Mesenchymal stem cell (in vitro differentiated cells and primary cell): ENCODE results near the gene LAIR1. TPM values are rescaled to one million over a fixed set of nuclear protein-coding genes. Genes with fewer than 3 reads are reported as not detected.

Source experiments
- DNase-seq: peaks from one replicate; pipeline ENCODE4 v3.0.0-alpha.2; 2013
- H2AFZ ChIP-seq: one replicate; pipeline ENCODE4 v1.6.1; 2013; ENCODE audit warnings: low read depth, mild to moderate bottlenecking, control low read depth, inconsistent platforms, low read length, moderate library complexity
- H2AK5ac ChIP-seq: 2 replicates; pipeline ENCODE4 v1.6.1; 2013; ENCODE audit warnings: low read length, moderate library complexity, mild to moderate bottlenecking, inconsistent platforms; ENCODE audit not compliant: severe bottlenecking
- H2BK120ac ChIP-seq: one replicate; pipeline ENCODE4 v1.6.1; 2013; ENCODE audit warnings: low read depth, mild to moderate bottlenecking, inconsistent platforms, low read length, moderate library complexity
- H2BK12ac ChIP-seq, 2 experiments: one replicate each; pipeline ENCODE4 v1.6.1; 2013; ENCODE audit warnings: inconsistent platforms in 2 of 2, low read length in 2 of 2, mild to moderate bottlenecking in 2 of 2, moderate library complexity in 2 of 2, control low read depth in 1 of 2
- H2BK15ac ChIP-seq: one replicate; pipeline ENCODE4 v1.6.1; 2013; ENCODE audit warnings: mild to moderate bottlenecking, low read depth, inconsistent platforms; ENCODE audit not compliant: poor library complexity, severe bottlenecking
- H2BK5ac ChIP-seq: 2 replicates; pipeline ENCODE4 v1.6.1; 2013; ENCODE audit warnings: low read depth, mild to moderate bottlenecking, low read length, control low read depth, inconsistent platforms; ENCODE audit not compliant: poor library complexity, severe bottlenecking
- H3K14ac ChIP-seq, 2 experiments: one replicate each; pipeline ENCODE4 v1.6.1; 2013; ENCODE audit warnings: inconsistent platforms in 2 of 2, low read length in 2 of 2, control low read depth in 1 of 2, mild to moderate bottlenecking in 1 of 2, moderate library complexity in 1 of 2
- H3K18ac ChIP-seq, 2 experiments: one replicate each; pipeline ENCODE4 v1.6.1; 2013; ENCODE audit warnings: inconsistent platforms in 2 of 2, low read length in 2 of 2, control low read depth in 1 of 2, low read depth in 1 of 2, mild to moderate bottlenecking in 1 of 2
- H3K23ac ChIP-seq, 2 experiments: one replicate each; pipeline ENCODE4 v1.6.1; 2013; ENCODE audit warnings: inconsistent platforms in 2 of 2, low read length in 2 of 2, mild to moderate bottlenecking in 2 of 2, moderate library complexity in 2 of 2, control low read depth in 1 of 2
- H3K27ac ChIP-seq: 2 replicates; pipeline ENCODE4 v1.5.1; 2013; ENCODE audit warnings: mild to moderate bottlenecking, moderate library complexity, low read length, control low read depth, inconsistent platforms; ENCODE audit not compliant: poor library complexity, severe bottlenecking
- H3K27me3 ChIP-seq, 2 experiments: 2 replicates each; pipeline versions ENCODE4 v1.6.1 to v1.7.0; 2013; ENCODE audit warnings: low read length in 2 of 2, mild to moderate bottlenecking in 2 of 2, moderate library complexity in 2 of 2, control low read depth in 1 of 2, inconsistent platforms in 1 of 2; ENCODE audit not compliant: control insufficient read depth in 1 of 2, insufficient read depth in 1 of 2
- H3K36me3 ChIP-seq, 2 experiments: 2 replicates each; pipeline versions ENCODE4 v1.6.1 to v1.7.0; 2013; ENCODE audit warnings: low read length in 2 of 2, control low read depth in 1 of 2, inconsistent platforms in 1 of 2, low read depth in 1 of 2, mild to moderate bottlenecking in 1 of 2; ENCODE audit not compliant: insufficient read depth in 2 of 2, control insufficient read depth in 1 of 2
- H3K4ac ChIP-seq, 2 experiments: one replicate each; pipeline ENCODE4 v1.6.1; 2013; ENCODE audit warnings: inconsistent platforms in 2 of 2, low read length in 2 of 2, mild to moderate bottlenecking in 2 of 2, moderate library complexity in 2 of 2, control low read depth in 1 of 2, low read depth in 1 of 2
- H3K4me1 ChIP-seq: 2 replicates; pipeline ENCODE4 v1.6.1; 2013; ENCODE audit warnings: low read depth, low read length, control low read depth; ENCODE audit not compliant: control insufficient read depth, insufficient read depth
- H3K4me2 ChIP-seq: 2 replicates; pipeline ENCODE4 v1.6.1; 2013; ENCODE audit warnings: low read length, mild to moderate bottlenecking, inconsistent platforms; ENCODE audit not compliant: poor library complexity, severe bottlenecking
- H3K4me3 ChIP-seq, 2 experiments: 2 replicates each; pipeline versions ENCODE4 v1.5.1 to v1.7.0; 2013; ENCODE audit warnings: low read length in 2 of 2, mild to moderate bottlenecking in 2 of 2, control low read depth in 1 of 2, low read depth in 1 of 2; ENCODE audit not compliant: insufficient read depth in 1 of 2
- H3K79me1 ChIP-seq: replicated peaks from 2 replicates; pipeline ENCODE4 v1.6.1; 2013; ENCODE audit warnings: mild to moderate bottlenecking, control low read depth, low read length, inconsistent platforms; ENCODE audit not compliant: poor library complexity, severe bottlenecking
- H3K9ac ChIP-seq: 2 replicates; pipeline ENCODE4 v1.7.0; 2013; ENCODE audit warnings: mild to moderate bottlenecking, low read length, moderate library complexity
- H3K9me3 ChIP-seq: 2 replicates; pipeline ENCODE4 v1.7.0; 2013; ENCODE audit warnings: mild to moderate bottlenecking, low read length; ENCODE audit not compliant: control insufficient read depth
- H4K8ac ChIP-seq: one replicate; pipeline ENCODE4 v1.6.1; 2013; ENCODE audit warnings: inconsistent platforms, mild to moderate bottlenecking, low read length, moderate library complexity
- H4K91ac ChIP-seq: one replicate; pipeline ENCODE4 v1.6.1; 2013; ENCODE audit warnings: mild to moderate bottlenecking, low read length, inconsistent platforms
- WGBS: methylation state at CpG from one replicate; pipeline ENCODE4 v1.1.7; 2013; ENCODE audit warnings: mixed read lengths; 5-methylcytosine and 5-hydroxymethylcytosine counted together
- polyA plus RNA-seq, 2 experiments: library from polyadenylated mRNA; stranded (reverse); fragments of 200-250 nt; gene quantifications; one replicate each; pipeline ENCODE4 v1.2.3, GENCODE V29; 2013

Gene LAIR1, protein sequence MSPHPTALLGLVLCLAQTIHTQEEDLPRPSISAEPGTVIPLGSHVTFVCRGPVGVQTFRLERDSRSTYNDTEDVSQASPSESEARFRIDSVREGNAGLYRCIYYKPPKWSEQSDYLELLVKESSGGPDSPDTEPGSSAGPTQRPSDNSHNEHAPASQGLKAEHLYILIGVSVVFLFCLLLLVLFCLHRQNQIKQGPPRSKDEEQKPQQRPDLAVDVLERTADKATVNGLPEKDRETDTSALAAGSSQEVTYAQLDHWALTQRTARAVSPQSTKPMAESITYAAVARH
- not detected for polyA plus RNA-seq (2013, experiment 1 of 2)
- not detected for polyA plus RNA-seq (2013, experiment 2 of 2)

- Histone ChIP-seq H4K91ac (no peak within 1 kb of the TSS), H2BK12ac (no peak within 1 kb of the TSS), H3K27me3 (peaks cover 0 to 4% of the 10 kb centered on the region in 2 experiments), H3K23ac (no peak within 1 kb of the TSS), H3K14ac (no peak within 1 kb of the TSS), H3K4me2 (no peak within 1 kb of the TSS), H2BK15ac (no peak within 1 kb of the TSS), H2BK5ac (no peak within 1 kb of the TSS), H2BK120ac (no peak within 1 kb of the TSS), H3K4ac (no peak within 1 kb of the TSS), H3K27ac (no peak within 1 kb of the TSS), H3K9me3 (no peaks in the 10 kb centered on the region), H2AK5ac (no peak within 1 kb of the TSS), H3K9ac (no peak within 1 kb of the TSS), H3K4me3 (no peak within 1 kb of the TSS), H3K36me3 (no peaks in the 10 kb centered on the region), H3K79me1 (no peaks in the 10 kb centered on the region), H3K18ac (no peak within 1 kb of the TSS), H2AFZ (no peak within 1 kb of the TSS), H3K4me1 (no peaks in the 10 kb centered on the region), H4K8ac (no peak within 1 kb of the TSS)
- no peak for DNase-seq
- 79% methylated on average over 13 of the region's 13 CpGs for WGBS
Observed at GRCh38 chr19:54364775-54365257, at the start of gene LAIR1. TSS of gene LAIR1 (minus strand) at chr19:54364931. CDS start at chr19:54364804, 127 bp downstream.

DNA sequence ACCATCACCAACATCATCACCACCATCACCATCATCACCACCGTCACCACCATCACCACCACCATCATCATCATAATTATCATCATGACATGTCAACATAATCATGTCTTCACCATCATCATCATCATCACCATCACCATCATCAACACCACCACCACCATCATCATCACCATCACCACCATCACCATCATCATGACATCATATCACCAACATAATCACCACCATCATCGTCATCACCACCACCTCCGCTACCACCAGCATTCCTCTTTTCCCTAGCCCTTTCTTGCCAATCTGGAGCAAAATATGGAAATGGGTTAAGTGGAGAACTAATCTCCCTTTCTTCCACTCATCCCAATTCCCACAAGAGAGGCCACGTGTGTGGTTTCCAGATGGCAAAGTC, 49.4 kb upstream of the LAIR1 start:
- Histone ChIP-seq H3K9ac (no peak overlapping the region), H2BK15ac (no peak overlapping the region), H3K36me3 (peaks cover 0 to 6% of the 10 kb centered on the region in 2 experiments), H4K91ac (no peak overlapping the region), H2BK12ac (no peak overlapping the region), H3K4me3 (no peak overlapping the region), H3K18ac (no peak overlapping the region), H3K14ac (no peak overlapping the region), H3K9me3 (no peaks in the 10 kb centered on the region), H3K79me1 (no peaks in the 10 kb centered on the region), H2BK5ac (no peak overlapping the region), H3K27me3 (peaks cover 41 to 47% of the 10 kb centered on the region in 2 experiments), H2BK120ac (no peak overlapping the region), H3K4me1 (peaks cover 4% of the 10 kb centered on the region), H3K27ac (no peak overlapping the region), H4K8ac (no peak overlapping the region), H3K4me2 (no peak overlapping the region), H3K4ac (no peak overlapping the region), H3K23ac (no peak overlapping the region), H2AFZ (no peak overlapping the region), H2AK5ac (no peak overlapping the region)
- WGBS = 85% methylated on average over 4 of the region's 4 CpGs
- DNase-seq = no peak

GRCh38 chr19:54412877-54413276, 48.1 kb upstream of the LAIR1 start:
- Histone ChIP-seq H2BK5ac (no peak overlapping the region), H2BK120ac (no peak overlapping the region), H3K36me3 (peaks cover 0 to 6% of the 10 kb centered on the region in 2 experiments), H2BK15ac (no peak overlapping the region), H3K4me3 (no peak overlapping the region), H2BK12ac (no peak overlapping the region), H3K27ac (no peak overlapping the region), H4K91ac (no peak overlapping the region), H3K4me2 (no peak overlapping the region), H3K14ac (no peak overlapping the region), H3K18ac (no peak overlapping the region), H3K4me1 (peaks cover 4% of the 10 kb centered on the region), H3K23ac (no peak overlapping the region), H3K27me3 (peaks cover 31 to 34% of the 10 kb centered on the region in 2 experiments), H3K9ac (no peak overlapping the region), H3K9me3 (peaks cover 2% of the 10 kb centered on the region), H2AK5ac (no peak overlapping the region), H4K8ac (no peak overlapping the region), H3K79me1 (no peaks in the 10 kb centered on the region), H3K4ac (no peak overlapping the region), H2AFZ (no peak overlapping the region)
- DNase-seq = no peak
- 74% methylated on average over 3 of the region's 4 CpGs for WGBS

DNA sequence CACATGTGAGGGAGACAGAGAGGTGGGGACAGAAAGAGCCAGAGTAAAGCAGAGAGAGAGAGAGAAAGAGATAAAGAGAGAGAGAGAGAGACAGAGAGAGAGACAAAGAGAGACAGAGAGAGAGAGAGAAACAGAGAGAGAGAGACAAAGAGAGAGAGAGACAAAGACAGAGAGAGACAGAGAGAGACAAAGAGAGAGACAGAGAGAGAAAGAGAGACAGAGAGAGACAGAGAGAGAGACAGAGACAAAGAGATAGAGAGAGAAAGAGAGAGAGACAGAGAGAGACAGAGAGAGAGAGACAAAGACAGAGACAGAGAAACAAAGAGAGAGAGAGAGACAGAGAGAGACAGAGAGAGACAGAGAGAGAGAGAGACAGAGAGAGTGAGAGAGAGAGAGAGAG, 46.3 kb upstream of the LAIR1 start:
- DNase-seq = no peak
- H3K36me3 ChIP-seq = no peaks in the 10 kb centered on the region
- H4K91ac ChIP-seq = no peak overlapping the region
- no peak overlapping the region for H2BK120ac ChIP-seq
- no peak overlapping the region for H3K27ac ChIP-seq
- H2AK5ac ChIP-seq = no peak overlapping the region
- no peak overlapping the region for H3K9ac ChIP-seq
- no peak overlapping the region for H2BK5ac ChIP-seq
- no peak overlapping the region for H2AFZ ChIP-seq
- no peak overlapping the region for H3K18ac ChIP-seq
- peaks cover 13 to 16% of the 10 kb centered on the region in 2 experiments for H3K27me3 ChIP-seq
- H4K8ac ChIP-seq = no peak overlapping the region
- no peak overlapping the region for H3K23ac ChIP-seq
- no peak overlapping the region for H3K4me3 ChIP-seq
- H3K4me2 ChIP-seq = no peak overlapping the region
- H3K9me3 ChIP-seq = peaks cover 6% of the 10 kb centered on the region
- H2BK15ac ChIP-seq = no peak overlapping the region
- no peak overlapping the region for H3K4ac ChIP-seq
- H3K79me1 ChIP-seq = no peaks in the 10 kb centered on the region
- H3K4me1 ChIP-seq = no peaks in the 10 kb centered on the region
- H3K14ac ChIP-seq = no peak overlapping the region
- H2BK12ac ChIP-seq = no peak overlapping the region
